ENCODE data around the gene MED6. TPM values are rescaled to one million over a fixed set of nuclear protein-coding genes. Genes with fewer than 3 reads are reported as not detected.

The MED6 gene
- total RNA-seq, 2 experiments from 2014 or later, result 45.9 to 52.9 TPM

DNA sequence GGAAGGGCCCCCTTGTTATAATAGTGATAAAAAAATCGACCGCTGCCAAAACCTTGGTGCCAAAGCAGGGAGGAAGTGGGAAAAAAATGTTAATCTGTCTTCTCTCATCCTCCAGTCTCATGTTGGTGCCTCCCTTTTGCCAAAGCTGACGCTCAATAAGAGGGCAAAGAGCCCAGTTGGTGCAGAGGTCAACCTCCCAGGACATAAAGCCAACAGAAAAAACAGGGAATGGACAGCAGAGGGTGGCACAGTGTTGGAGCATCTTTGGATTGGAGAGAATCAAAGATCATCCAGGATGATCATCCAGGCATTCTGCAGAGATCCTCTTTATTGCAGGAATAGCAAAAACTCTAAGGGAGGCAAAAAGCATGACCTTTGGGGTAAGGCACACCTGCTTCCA lies 31.5 kb upstream of the MED6 start:
- peaks cover 2% of the 10 kb centered on the region for H3K27me3 Mint-ChIP-seq
- H3K27ac Mint-ChIP-seq, result no peak overlapping the region
- ChIA-PET CTCF (interaction anchor here (0.7 kb wide), 1 partner anchor 10 kb away, joined by 3 read pairs; the partner anchor contains the start of gene TTC9), POLR2A (no interaction called here)
- no peak overlapping the region for H3K4me3 Mint-ChIP-seq
- no peak for DNase-seq
- H3K36me3 Mint-ChIP-seq (ENCODE audit: low read depth), result peaks cover 3% of the 10 kb centered on the region
- peaks cover 1% of the 10 kb centered on the region for H3K4me1 Mint-ChIP-seq
- peaks cover 10% of the 10 kb centered on the region for H3K9me3 Mint-ChIP-seq

DNA sequence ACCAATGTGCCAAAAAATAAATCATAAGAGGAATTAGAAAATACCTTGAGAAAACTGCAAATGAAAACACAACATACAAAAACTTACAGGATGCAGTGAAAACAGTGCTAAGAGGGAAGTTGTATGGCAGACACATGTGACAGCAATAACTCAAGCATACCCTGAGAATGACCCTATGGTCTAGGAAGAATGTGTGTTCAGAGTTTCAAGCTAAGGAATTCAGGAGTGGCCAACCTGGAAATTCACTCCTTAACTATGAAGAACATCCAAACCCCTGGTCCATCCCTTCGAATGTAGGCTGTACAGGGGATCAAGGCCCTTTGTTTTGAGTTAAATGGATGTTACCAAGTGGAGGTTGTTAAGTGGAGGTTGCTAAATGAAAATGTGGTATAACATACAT lies 24.5 kb upstream of the MED6 start:
- H3K27ac Mint-ChIP-seq, result no peak overlapping the region
- no peak for DNase-seq
- H3K9me3 Mint-ChIP-seq, result peaks cover 17% of the 10 kb centered on the region
- peaks cover 5% of the 10 kb centered on the region for H3K36me3 Mint-ChIP-seq (ENCODE audit: low read depth)
- H3K4me3 Mint-ChIP-seq, result no peak overlapping the region
- CTCF ChIA-PET, result interaction anchor here (0.6 kb wide), 1 partner anchor 11 kb away, joined by 4 read pairs; no protein-coding TSS in a partner anchor
- no peaks in the 10 kb centered on the region for H3K4me1 Mint-ChIP-seq
- H3K27me3 Mint-ChIP-seq, result peaks cover 4% of the 10 kb centered on the region
- POLR2A ChIA-PET, result no interaction called here

GRCh38 chr14:70622111-70622712 lies 21.8 kb upstream of the MED6 start:
- Mint-ChIP-seq H3K27me3 (peaks cover 7% of the 10 kb centered on the region), H3K4me3 (no peak overlapping the region), H3K27ac (no peak overlapping the region), H3K9me3 (peaks cover 12% of the 10 kb centered on the region), H3K36me3 (ENCODE audit: low read depth) (peaks cover 2% of the 10 kb centered on the region), H3K4me1 (no peaks in the 10 kb centered on the region)
- POLR2A ChIA-PET, result no interaction called here
- peak; percentile 66 for DNase-seq
- CTCF ChIA-PET, result interaction anchor here (0.8 to 1.6 kb wide), 3 partner anchors 18 to 85 kb away, joined by 3 read pairs; no protein-coding TSS in a partner anchor

DNA sequence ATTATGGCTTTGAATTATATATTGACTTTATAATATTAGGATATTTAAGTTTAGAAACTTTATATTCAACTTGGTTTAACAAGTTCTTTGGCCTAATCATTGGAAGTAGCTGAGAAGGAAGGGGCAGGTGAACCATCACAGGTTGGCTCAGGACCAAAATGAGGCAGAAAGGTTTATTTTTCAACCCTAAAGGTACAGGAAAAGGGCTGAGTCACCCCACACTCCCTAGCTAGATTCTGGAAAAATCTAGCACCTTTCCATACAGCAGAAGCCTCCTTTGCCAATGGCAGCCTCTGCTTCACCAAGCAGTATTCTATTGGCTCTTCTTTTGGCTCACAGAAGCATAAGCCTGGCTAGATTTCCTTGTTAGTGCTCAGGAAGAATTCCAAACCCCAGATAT lies 19.3 kb upstream of the MED6 start:
- peaks cover 6% of the 10 kb centered on the region for H3K27me3 Mint-ChIP-seq
- no peaks in the 10 kb centered on the region for H3K36me3 Mint-ChIP-seq (ENCODE audit: low read depth)
- no peak overlapping the region for H3K27ac Mint-ChIP-seq
- ChIA-PET CTCF (no interaction called here), POLR2A (interaction anchor here (0.6 kb wide), 1 partner anchor 280 kb away, joined by 5 read pairs; no protein-coding TSS in a partner anchor)
- H3K9me3 Mint-ChIP-seq, result no peaks in the 10 kb centered on the region
- H3K4me1 Mint-ChIP-seq, result no peaks in the 10 kb centered on the region
- H3K4me3 Mint-ChIP-seq, result no peak overlapping the region
- no peak for DNase-seq

- POLR2A ChIA-PET, result no interaction called here
- CTCF ChIA-PET, result interaction anchor here (0.9 kb wide), 1 partner anchor 95 kb away, joined by 3 read pairs; no protein-coding TSS in a partner anchor
- no peak overlapping the region for H3K4me3 Mint-ChIP-seq
- H3K36me3 Mint-ChIP-seq (ENCODE audit: low read depth), result no peaks in the 10 kb centered on the region
- no peak overlapping the region for H3K27ac Mint-ChIP-seq
- H3K4me1 Mint-ChIP-seq, result no peaks in the 10 kb centered on the region
- H3K9me3 Mint-ChIP-seq, result no peaks in the 10 kb centered on the region
- DNase-seq, result no peak
- peaks cover 6% of the 10 kb centered on the region for H3K27me3 Mint-ChIP-seq
Measured at GRCh38 chr14:70618314-70618713, 17.9 kb upstream of the MED6 start.

DNA sequence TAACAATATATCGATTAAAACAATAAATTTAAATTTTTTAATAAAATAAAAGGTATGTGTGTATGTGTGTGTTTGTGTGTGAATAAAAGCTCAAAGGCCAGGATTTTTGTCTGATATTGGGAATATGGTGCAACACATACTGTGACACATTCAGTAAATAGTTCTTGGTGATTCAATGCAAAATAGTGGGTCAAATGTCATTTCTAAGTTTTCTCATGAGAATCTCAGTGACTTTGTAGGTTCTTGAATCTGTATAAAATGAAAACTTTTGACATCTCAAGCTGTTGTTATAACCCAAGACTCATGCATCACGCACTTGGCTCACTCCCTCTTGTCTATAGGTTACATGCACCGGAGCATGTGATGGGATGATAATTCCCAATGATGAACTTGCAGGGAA lies 16.2 kb upstream of the MED6 start:
- no peaks in the 10 kb centered on the region for H3K4me1 Mint-ChIP-seq
- H3K9me3 Mint-ChIP-seq, result no peaks in the 10 kb centered on the region
- peaks cover 6% of the 10 kb centered on the region for H3K27me3 Mint-ChIP-seq
- no peak for DNase-seq
- no peaks in the 10 kb centered on the region for H3K36me3 Mint-ChIP-seq (ENCODE audit: low read depth)
- no peak overlapping the region for H3K27ac Mint-ChIP-seq
- no peak overlapping the region for H3K4me3 Mint-ChIP-seq
- POLR2A ChIA-PET, result no interaction called here
- CTCF ChIA-PET, result no interaction called here

- Mint-ChIP-seq H3K36me3 (ENCODE audit: low read depth) (no peaks in the 10 kb centered on the region), H3K9me3 (no peaks in the 10 kb centered on the region), H3K4me1 (no peaks in the 10 kb centered on the region), H3K27ac (no peak overlapping the region), H3K27me3 (peaks cover 11% of the 10 kb centered on the region), H3K4me3 (no peak overlapping the region)
- CTCF ChIA-PET, result interaction anchor here (1.9 kb wide), 1 partner anchor 207 kb away, joined by 4 read pairs; no protein-coding TSS in a partner anchor
- POLR2A ChIA-PET, result no interaction called here
- DNase-seq, result no peak
Measured at GRCh38 chr14:70611216-70611615, 10.8 kb upstream of the MED6 start.

- Mint-ChIP-seq H3K4me3 (no peak overlapping the region), H3K27ac (no peak overlapping the region), H3K27me3 (peaks cover 25% of the 10 kb centered on the region), H3K4me1 (peaks cover 41% of the 10 kb centered on the region), H3K9me3 (no peaks in the 10 kb centered on the region), H3K36me3 (ENCODE audit: low read depth) (no peaks in the 10 kb centered on the region)
- DNase-seq, result no peak
- POLR2A ChIA-PET, result no interaction called here
- CTCF ChIA-PET, result interaction anchor here (0.8 to 1.5 kb wide), 3 partner anchors 12 to 46 kb away, joined by 3 to 4 read pairs (median 3); no protein-coding TSS in a partner anchor
Measured at GRCh38 chr14:70602254-70602653, 1.8 kb upstream of the MED6 start.

- H3K36me3 Mint-ChIP-seq (ENCODE audit: low read depth), result peaks cover 2% of the 10 kb centered on the region
- POLR2A ChIA-PET, result interaction anchor here (0.7 kb wide), 1 partner anchor 1966 kb away, joined by 3 read pairs; no protein-coding TSS in a partner anchor
- peaks cover 20% of the 10 kb centered on the region for H3K27me3 Mint-ChIP-seq
- CTCF ChIA-PET, result interaction anchor here (1.3 to 1.5 kb wide), 2 partner anchors 13 to 14 kb away, joined by 3 read pairs; no protein-coding TSS in a partner anchor
- no peaks in the 10 kb centered on the region for H3K9me3 Mint-ChIP-seq
- DNase-seq, result no peak
- peak overlapping the region; percentile 88 for H3K27ac Mint-ChIP-seq
- H3K4me1 Mint-ChIP-seq, result peaks cover 41% of the 10 kb centered on the region
- H3K4me3 Mint-ChIP-seq, result peak overlapping the region; percentile 100
Measured at GRCh38 chr14:70601162-70601561, 707 bp upstream of the MED6 start.

DNA sequence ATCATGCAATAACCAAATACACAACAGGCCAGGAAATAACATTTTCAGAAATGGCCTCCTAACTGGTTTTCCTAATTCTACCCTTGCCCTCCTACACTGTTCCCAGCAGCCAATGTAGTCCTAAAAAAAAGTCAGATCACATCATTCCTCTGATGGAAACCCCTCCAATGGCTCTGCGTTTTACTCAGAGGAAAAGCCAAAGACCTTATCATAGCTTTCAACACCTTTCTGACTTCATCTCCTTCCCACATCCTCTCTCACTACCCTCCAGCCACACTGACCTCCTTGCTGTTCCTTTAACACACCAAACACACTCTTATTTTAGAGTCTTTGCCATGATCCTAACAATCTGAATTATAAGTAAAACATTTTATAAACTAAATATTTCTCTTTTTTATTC lies 1.1 kb downstream of the MED6 start:
- peaks cover 12% of the 10 kb centered on the region for H3K27me3 Mint-ChIP-seq
- POLR2A ChIA-PET, result no interaction called here
- CTCF ChIA-PET, result interaction anchor here (1.2 kb wide), 1 partner anchor 19 kb away, joined by 3 read pairs; no protein-coding TSS in a partner anchor
- no peaks in the 10 kb centered on the region for H3K9me3 Mint-ChIP-seq
- H3K27ac Mint-ChIP-seq, result peak overlapping the region; percentile 48
- H3K4me3 Mint-ChIP-seq, result peak overlapping the region; percentile 100
- peaks cover 41% of the 10 kb centered on the region for H3K4me1 Mint-ChIP-seq
- H3K36me3 Mint-ChIP-seq (ENCODE audit: low read depth), result peaks cover 12% of the 10 kb centered on the region
- no peak for DNase-seq

DNA sequence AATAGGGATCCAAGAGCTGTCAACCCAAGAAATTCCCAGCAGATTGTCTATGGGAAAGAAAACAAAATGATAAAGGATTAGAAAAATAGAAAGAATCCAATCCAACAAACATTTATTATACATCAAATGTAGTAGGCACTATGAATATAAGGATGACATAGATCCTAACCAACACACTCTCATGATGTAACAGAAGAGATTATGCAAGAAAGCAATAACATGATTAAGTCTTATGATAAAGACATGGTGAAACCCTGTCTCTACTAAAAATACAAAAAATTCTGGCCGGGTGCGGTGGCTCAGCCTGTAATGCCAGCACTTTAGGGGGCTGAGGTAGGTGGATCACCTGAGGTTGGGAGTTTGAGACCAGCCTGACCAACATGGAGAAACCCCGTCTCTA lies 2.7 kb downstream of the MED6 start:
- H3K4me3 Mint-ChIP-seq, result no peak overlapping the region
- POLR2A ChIA-PET, result interaction anchor here (0.7 kb wide), 1 partner anchor 385 kb away, joined by 4 read pairs; no protein-coding TSS in a partner anchor
- DNase-seq, result no peak
- CTCF ChIA-PET, result no interaction called here
- H3K27ac Mint-ChIP-seq, result no peak overlapping the region
- H3K4me1 Mint-ChIP-seq, result peaks cover 41% of the 10 kb centered on the region
- H3K36me3 Mint-ChIP-seq (ENCODE audit: low read depth), result peaks cover 17% of the 10 kb centered on the region
- no peaks in the 10 kb centered on the region for H3K9me3 Mint-ChIP-seq
- peaks cover 3% of the 10 kb centered on the region for H3K27me3 Mint-ChIP-seq

GRCh38 chr14:70595443-70596185 lies 4.8 kb downstream of the MED6 start:
- Mint-ChIP-seq H3K27ac (no peak overlapping the region), H3K36me3 (ENCODE audit: low read depth) (peaks cover 27% of the 10 kb centered on the region), H3K27me3 (no peaks in the 10 kb centered on the region), H3K4me1 (peaks cover 29% of the 10 kb centered on the region), H3K9me3 (no peaks in the 10 kb centered on the region), H3K4me3 (no peak overlapping the region)
- ChIA-PET CTCF (interaction anchor here (1.0 kb wide), 1 partner anchor 161 kb away, joined by 3 read pairs; no protein-coding TSS in a partner anchor), POLR2A (no interaction called here)
- DNase-seq, result no peak

GRCh38 chr14:70594461-70594860 lies 6.0 kb downstream of the MED6 start:
- CTCF ChIA-PET, result interaction anchor here (1.0 kb wide), 1 partner anchor 162 kb away, joined by 3 read pairs; no protein-coding TSS in a partner anchor

More at GRCh38 chr14:70594461-70594860, 6.0 kb downstream of the MED6 start:
- DNase-seq, result no peak
- no peak overlapping the region for H3K27ac Mint-ChIP-seq
- peaks cover 31% of the 10 kb centered on the region for H3K36me3 Mint-ChIP-seq (ENCODE audit: low read depth)
- H3K9me3 Mint-ChIP-seq, result no peaks in the 10 kb centered on the region
- POLR2A ChIA-PET, result no interaction called here
- H3K27me3 Mint-ChIP-seq, result no peaks in the 10 kb centered on the region
- no peak overlapping the region for H3K4me3 Mint-ChIP-seq
- H3K4me1 Mint-ChIP-seq, result peaks cover 19% of the 10 kb centered on the region

Measured in activated CD4-positive, alpha-beta T cell treated with anti-CD3 and anti-CD28 coated beads, Interleukin-2, amount 10 ng/mL, durations not matched to agents 7 days and 5 days (primary cell).